ENCODE measurements around the gene MUSTN1. TPM values are rescaled to one million over a fixed set of nuclear protein-coding genes. Genes with fewer than 3 reads are reported as not detected.

Gene MUSTN1
- total RNA-seq, 2 donors from 2014 or later, result 1.3 TPM; not detected in 1

- DNase-seq (ENCODE audit: low spot score) (no peak), ATAC-seq (no peak)
- H3K4me3 Mint-ChIP-seq, result no peak overlapping the region
- H3K36me3 Mint-ChIP-seq, result no peaks in the 10 kb centered on the region
- H3K27ac Mint-ChIP-seq, result no peak overlapping the region
- no peaks in the 10 kb centered on the region for H3K4me1 Mint-ChIP-seq (ENCODE audit: low read depth in 2 of 2)
- H3K9me3 Mint-ChIP-seq, result no peaks in the 10 kb centered on the region
- H3K27me3 Mint-ChIP-seq, result no peaks in the 10 kb centered on the region
These were observed 14.9 kb downstream of the MUSTN1 start for GRCh38 chr3:52819936-52820335.

GRCh38 chr3:52817860-52818259, 17.0 kb downstream of the MUSTN1 start:
- no peaks in the 10 kb centered on the region for H3K27me3 Mint-ChIP-seq
- peak in 1 of 2 donors; percentile 10 for ATAC-seq
- no peaks in the 10 kb centered on the region for H3K9me3 Mint-ChIP-seq
- H3K4me1 Mint-ChIP-seq (ENCODE audit: low read depth in 2 of 2), result no peaks in the 10 kb centered on the region
- DNase-seq (ENCODE audit: low spot score), result no peak
- H3K4me3 Mint-ChIP-seq, result no peak overlapping the region
- H3K36me3 Mint-ChIP-seq, result no peaks in the 10 kb centered on the region
- no peak overlapping the region for H3K27ac Mint-ChIP-seq

DNA sequence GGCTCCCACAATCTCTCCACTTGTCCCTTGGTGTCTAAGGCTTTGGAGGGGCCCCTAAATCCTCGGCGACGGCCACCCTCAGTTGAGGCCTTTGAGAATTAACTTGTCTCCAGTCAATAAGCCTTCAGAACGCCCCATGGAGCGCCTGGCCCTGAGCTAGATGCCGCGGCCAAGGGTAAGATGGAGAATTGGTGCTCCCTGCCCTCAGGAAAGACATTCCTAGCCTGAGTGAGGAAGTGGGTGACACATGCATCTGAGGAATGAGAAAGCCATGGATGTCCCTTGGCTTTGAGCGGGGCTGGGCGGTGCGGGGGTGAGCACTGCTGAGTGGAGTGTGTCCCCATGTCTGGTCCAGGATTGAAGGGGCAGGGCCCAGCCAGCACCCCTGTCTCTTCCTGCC, 17.6 kb downstream of the MUSTN1 start:
- Mint-ChIP-seq H3K27me3 (no peaks in the 10 kb centered on the region), H3K36me3 (no peaks in the 10 kb centered on the region), H3K4me3 (no peak overlapping the region), H3K4me1 (ENCODE audit: low read depth in 2 of 2) (no peaks in the 10 kb centered on the region), H3K9me3 (no peaks in the 10 kb centered on the region), H3K27ac (no peak overlapping the region)
- ATAC-seq, result no peak
- no peak for DNase-seq (ENCODE audit: low spot score)

DNA sequence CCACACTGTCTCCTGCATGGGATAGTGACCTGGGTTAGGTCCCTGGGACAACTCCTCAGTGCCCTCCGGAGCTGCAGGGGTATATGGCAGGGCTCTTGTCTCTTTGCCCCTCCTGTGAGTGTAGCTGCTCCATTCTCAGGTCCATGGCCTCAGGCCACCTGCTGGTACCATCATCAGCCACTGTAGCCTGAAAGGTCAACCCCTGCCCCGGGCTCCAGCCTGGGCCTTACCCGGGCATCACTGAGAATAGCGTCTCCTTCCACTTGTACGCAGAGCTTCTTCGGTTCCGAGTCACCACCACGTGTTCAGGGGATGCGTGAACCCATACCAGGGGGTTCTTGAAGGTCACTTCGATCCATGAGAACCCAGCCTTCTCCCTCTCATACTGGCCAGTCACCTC, 18.2 kb downstream of the MUSTN1 start:
- Mint-ChIP-seq H3K36me3 (no peaks in the 10 kb centered on the region), H3K27ac (no peak overlapping the region), H3K27me3 (no peaks in the 10 kb centered on the region), H3K4me3 (no peak overlapping the region), H3K4me1 (ENCODE audit: low read depth in 2 of 2) (no peaks in the 10 kb centered on the region), H3K9me3 (no peaks in the 10 kb centered on the region)
- DNase-seq (ENCODE audit: low spot score), result no peak
- ATAC-seq, result no peak

DNA sequence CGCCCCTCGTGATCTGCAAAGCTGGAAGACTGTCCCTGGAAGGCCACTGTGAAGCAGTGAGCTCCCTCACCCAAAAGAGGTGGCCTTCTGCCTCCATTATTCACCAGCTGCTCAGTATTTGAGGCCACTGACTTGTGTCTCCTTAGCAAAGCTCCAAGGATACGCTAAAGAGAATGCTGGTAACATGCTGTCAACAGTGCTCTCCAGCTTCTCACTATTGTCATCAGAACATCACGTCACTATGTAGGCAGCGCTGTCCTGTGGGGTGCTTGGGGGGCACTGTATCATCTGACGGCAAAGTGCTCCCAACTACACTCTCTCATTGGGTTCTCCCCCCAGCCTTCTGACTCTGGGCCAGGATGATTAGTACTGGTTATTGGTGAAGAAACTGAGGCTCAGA, 18.6 kb downstream of the MUSTN1 start:
- ATAC-seq (no peak), DNase-seq (ENCODE audit: low spot score) (no peak)
- Mint-ChIP-seq H3K27ac (no peak overlapping the region), H3K36me3 (no peaks in the 10 kb centered on the region), H3K27me3 (no peaks in the 10 kb centered on the region), H3K9me3 (no peaks in the 10 kb centered on the region), H3K4me1 (ENCODE audit: low read depth in 2 of 2) (no peaks in the 10 kb centered on the region), H3K4me3 (no peak overlapping the region)

GRCh38 chr3:52813810-52814209, 21.0 kb downstream of the MUSTN1 start:
- Mint-ChIP-seq H3K4me3 (no peak overlapping the region), H3K36me3 (no peaks in the 10 kb centered on the region), H3K27me3 (peaks cover 0 to 8% of the 10 kb centered on the region in 2 donors), H3K9me3 (no peaks in the 10 kb centered on the region), H3K27ac (no peak overlapping the region), H3K4me1 (ENCODE audit: low read depth in 2 of 2) (no peaks in the 10 kb centered on the region)
- no peak for DNase-seq (ENCODE audit: low spot score)
- ATAC-seq, result no peak

DNA sequence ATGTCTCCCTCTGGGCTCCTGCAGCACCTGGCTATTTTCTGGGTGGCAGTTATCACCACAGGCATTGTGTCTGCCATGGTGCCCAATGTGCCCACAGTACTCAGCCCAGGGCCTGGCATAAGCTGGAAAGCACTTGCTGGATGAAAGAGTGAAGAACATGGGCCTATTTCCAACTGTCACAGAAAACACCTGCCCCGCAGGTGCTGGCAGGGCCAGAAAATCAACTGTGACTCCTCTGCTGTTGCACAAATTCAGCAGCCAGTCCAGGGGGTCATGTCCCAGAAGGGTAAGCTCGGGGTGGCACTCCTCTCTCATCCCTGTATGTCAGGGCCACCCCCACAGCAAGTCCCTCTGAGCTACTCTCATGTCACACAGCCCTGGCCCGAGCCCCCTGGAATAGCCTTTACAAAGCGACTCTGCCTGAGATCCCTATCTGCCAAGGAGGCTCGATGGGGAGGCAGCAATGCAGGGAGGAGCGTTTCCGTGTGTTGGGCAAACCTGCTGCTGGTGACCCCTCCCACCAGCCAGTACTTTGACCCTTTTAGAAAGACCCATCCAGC, 23.3 kb downstream of the MUSTN1 start:
- Mint-ChIP-seq H3K4me3 (no peak overlapping the region), H3K27ac (no peak overlapping the region), H3K27me3 (peaks cover 0 to 8% of the 10 kb centered on the region in 2 donors), H3K9me3 (no peaks in the 10 kb centered on the region), H3K36me3 (no peaks in the 10 kb centered on the region), H3K4me1 (ENCODE audit: low read depth in 2 of 2) (no peaks in the 10 kb centered on the region)
- DNase-seq (ENCODE audit: low spot score), result no peak
- no peak for ATAC-seq

DNA sequence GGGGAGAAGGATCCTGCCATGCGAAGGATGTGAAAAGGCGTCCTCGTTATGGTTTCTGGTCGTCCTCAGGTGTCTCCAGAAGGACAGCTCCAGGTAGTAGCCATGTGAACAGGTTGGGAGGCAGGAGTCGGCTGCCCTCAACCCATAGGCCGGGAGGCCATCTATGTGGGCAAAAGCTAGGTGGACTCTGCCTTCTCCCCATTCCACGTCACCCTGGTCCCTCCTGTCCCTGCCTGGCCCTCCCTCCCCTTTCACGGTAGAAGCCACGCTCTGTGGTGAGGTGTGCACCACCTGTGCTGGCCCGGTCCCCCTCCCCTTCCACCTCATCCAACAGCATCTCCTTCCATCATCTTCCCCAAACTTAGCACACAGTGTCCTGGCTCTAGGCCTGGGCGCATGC, 23.9 kb downstream of the MUSTN1 start:
- H3K4me1 Mint-ChIP-seq (ENCODE audit: low read depth in 2 of 2), result no peaks in the 10 kb centered on the region
- DNase-seq (ENCODE audit: low spot score) (no peak), ATAC-seq (no peak)
- H3K27me3 Mint-ChIP-seq, result peaks cover 0 to 8% of the 10 kb centered on the region in 2 donors
- H3K4me3 Mint-ChIP-seq, result no peak overlapping the region
- H3K36me3 Mint-ChIP-seq, result no peaks in the 10 kb centered on the region
- H3K9me3 Mint-ChIP-seq, result no peaks in the 10 kb centered on the region
- H3K27ac Mint-ChIP-seq, result no peak overlapping the region

DNA sequence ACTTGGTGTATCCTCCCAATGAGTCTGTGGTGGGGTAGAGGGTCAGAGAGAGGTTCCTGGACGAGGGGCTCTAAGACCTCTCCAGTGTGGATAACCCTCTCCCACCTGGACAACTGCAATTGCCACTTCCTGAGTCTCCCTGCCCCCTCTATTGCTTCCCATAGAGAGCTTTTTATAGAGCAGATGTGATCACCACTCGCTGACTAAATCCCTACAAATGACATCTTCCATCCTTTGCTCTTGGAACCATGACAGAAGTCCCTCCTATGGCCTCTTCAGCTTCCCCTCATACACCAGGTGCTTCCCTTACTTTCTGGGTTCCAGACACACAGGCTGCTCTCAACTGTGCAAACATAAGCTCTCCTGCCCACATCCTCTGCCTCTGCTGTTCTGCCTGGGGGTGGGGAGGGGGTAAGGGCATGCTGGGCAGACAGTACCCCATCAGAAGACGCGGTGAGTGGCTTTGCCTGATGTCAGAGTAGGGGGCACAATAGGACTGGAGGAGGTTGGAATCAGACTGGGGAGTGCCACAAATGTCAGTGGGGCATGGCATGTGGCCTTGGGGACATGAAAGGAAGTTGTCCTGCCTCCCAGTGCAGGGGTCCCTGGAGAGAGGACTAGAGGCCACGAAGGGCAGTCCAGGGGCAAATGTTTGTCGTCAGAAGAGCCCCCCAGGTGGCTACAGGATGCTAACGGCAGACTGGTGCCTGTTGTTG, 25.0 kb downstream of the MUSTN1 start:
- H3K9me3 Mint-ChIP-seq, result no peaks in the 10 kb centered on the region
- H3K4me1 Mint-ChIP-seq (ENCODE audit: low read depth in 2 of 2), result no peaks in the 10 kb centered on the region
- no peak overlapping the region for H3K27ac Mint-ChIP-seq
- no peak overlapping the region for H3K4me3 Mint-ChIP-seq
- ATAC-seq (no peak), DNase-seq (ENCODE audit: low spot score) (no peak)
- no peaks in the 10 kb centered on the region for H3K36me3 Mint-ChIP-seq
- peaks cover 0 to 8% of the 10 kb centered on the region in 2 donors for H3K27me3 Mint-ChIP-seq

- no peaks in the 10 kb centered on the region for H3K36me3 Mint-ChIP-seq
- DNase-seq (ENCODE audit: low spot score) (no peak), ATAC-seq (no peak)
- H3K4me3 Mint-ChIP-seq, result no peak overlapping the region
- H3K27me3 Mint-ChIP-seq, result peaks cover 0 to 8% of the 10 kb centered on the region in 2 donors
- no peak overlapping the region for H3K27ac Mint-ChIP-seq
- no peaks in the 10 kb centered on the region for H3K9me3 Mint-ChIP-seq
- H3K4me1 Mint-ChIP-seq (ENCODE audit: low read depth in 2 of 2), result no peaks in the 10 kb centered on the region
These were observed 25.7 kb downstream of the MUSTN1 start for GRCh38 chr3:52809149-52809548.

DNA sequence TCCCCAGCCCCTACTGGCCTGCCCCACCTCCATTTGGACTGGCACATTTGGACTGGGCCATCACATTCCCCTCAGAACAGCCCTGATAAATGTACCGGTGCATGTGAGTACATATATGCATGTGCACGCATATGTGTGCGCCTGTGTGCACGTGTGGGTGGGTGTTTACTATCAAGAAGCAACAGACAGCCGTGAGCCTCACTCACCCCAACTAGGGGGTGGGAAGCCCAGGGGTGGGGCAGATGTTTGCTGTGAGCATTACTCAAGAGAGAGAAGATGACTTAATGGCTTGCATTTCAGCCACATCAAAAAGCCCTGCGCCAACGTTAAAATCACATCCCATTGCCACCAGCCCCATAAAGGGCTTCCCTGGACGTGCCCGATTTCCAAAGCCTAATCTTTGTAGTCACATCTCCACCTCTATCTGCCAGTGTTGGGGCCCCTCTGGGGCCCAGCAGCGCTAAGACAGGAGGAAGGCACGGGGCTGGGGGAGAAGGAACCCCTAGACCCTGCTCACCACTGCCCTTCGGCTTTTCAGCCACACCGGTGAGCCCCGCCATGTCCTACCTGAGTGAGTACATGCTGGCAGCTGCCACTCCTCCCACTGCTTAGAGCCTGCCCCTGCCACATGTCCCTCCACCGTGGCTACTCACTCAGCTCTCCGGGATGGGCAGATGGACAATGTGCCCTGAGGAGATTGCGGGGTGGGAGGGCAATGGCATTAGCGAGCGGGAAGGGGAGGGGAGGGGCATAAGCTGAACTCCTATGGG, 29.4 kb downstream of the MUSTN1 start:
- no peak overlapping the region for H3K4me3 Mint-ChIP-seq

DNA sequence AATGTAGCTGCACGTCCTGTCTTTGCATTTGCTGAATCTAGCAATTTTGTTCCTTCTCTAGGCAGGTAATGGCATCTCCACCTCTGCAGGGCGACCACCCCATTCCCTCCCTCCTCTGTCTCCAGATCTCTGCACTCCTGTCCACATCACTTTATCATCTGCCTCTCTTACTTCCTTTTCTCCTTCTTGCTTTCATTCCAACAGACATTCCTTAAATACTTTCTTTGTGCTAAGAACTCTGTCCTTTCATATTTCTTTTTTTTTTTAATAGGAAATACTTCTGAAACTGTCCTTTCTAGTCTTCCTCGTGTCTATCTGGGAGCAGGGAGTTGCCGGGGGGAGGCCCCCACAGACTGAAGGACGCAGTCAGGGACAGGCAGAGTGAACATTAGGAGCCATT, 33.0 kb downstream of the MUSTN1 start:
- Mint-ChIP-seq H3K4me3 (no peak overlapping the region), H3K9me3 (no peaks in the 10 kb centered on the region), H3K27ac (no peak overlapping the region), H3K27me3 (no peaks in the 10 kb centered on the region), H3K36me3 (no peaks in the 10 kb centered on the region), H3K4me1 (ENCODE audit: low read depth in 2 of 2) (no peaks in the 10 kb centered on the region)
- DNase-seq (ENCODE audit: low spot score) (no peak), ATAC-seq (no peak)

More for the DNA sequence above, 29.4 kb downstream of the MUSTN1 start:
- H3K36me3 Mint-ChIP-seq, result no peaks in the 10 kb centered on the region
- no peak overlapping the region for H3K27ac Mint-ChIP-seq
- no peak for ATAC-seq
- no peaks in the 10 kb centered on the region for H3K9me3 Mint-ChIP-seq
- H3K4me1 Mint-ChIP-seq (ENCODE audit: low read depth in 2 of 2), result no peaks in the 10 kb centered on the region
- H3K27me3 Mint-ChIP-seq, result peaks cover 0 to 8% of the 10 kb centered on the region in 2 donors
- no peak for DNase-seq (ENCODE audit: low spot score)

- H3K36me3 Mint-ChIP-seq, result no peaks in the 10 kb centered on the region
- no peak overlapping the region for H3K4me3 Mint-ChIP-seq
- no peak for ATAC-seq
- H3K4me1 Mint-ChIP-seq (ENCODE audit: low read depth in 2 of 2), result no peaks in the 10 kb centered on the region
- H3K27me3 Mint-ChIP-seq, result no peaks in the 10 kb centered on the region
- H3K9me3 Mint-ChIP-seq, result no peaks in the 10 kb centered on the region
- no peak overlapping the region for H3K27ac Mint-ChIP-seq
- DNase-seq (ENCODE audit: low spot score), result no peak
These were observed 34.7 kb downstream of the MUSTN1 start for GRCh38 chr3:52800079-52800478.

- H3K4me3 Mint-ChIP-seq, result no peak overlapping the region
- no peaks in the 10 kb centered on the region for H3K36me3 Mint-ChIP-seq
- H3K4me1 Mint-ChIP-seq (ENCODE audit: low read depth in 2 of 2), result no peaks in the 10 kb centered on the region
- no peaks in the 10 kb centered on the region for H3K9me3 Mint-ChIP-seq
- H3K27ac Mint-ChIP-seq, result no peak overlapping the region
- ATAC-seq (peak in 1 of 2 donors; percentile 36), DNase-seq (ENCODE audit: low spot score) (no peak)
- H3K27me3 Mint-ChIP-seq, result no peaks in the 10 kb centered on the region
These were observed 35.8 kb downstream of the MUSTN1 start for GRCh38 chr3:52798978-52799476.
